SJCRH30 (cell line): ENCODE data around the gene ARRB2. TPM values are rescaled to one million over a fixed set of nuclear protein-coding genes. Genes with fewer than 3 reads are reported as not detected.

Experiments used
- DNase-seq, 2 experiments: peaks; one replicate each; pipeline ENCODE4 v3.0.0-alpha.2; 2015 to 2020
- H3K27ac ChIP-seq: fragments of 250-450 bp; sonication (Bioruptor Pico); 2 replicates; pipeline ENCODE4 v1.5.1; 2020; ENCODE audit warnings: mild to moderate bottlenecking, moderate library complexity
- H3K27me3 ChIP-seq: fragments of 250-450 bp; sonication (Bioruptor Pico); 2 replicates; pipeline ENCODE4 v1.5.1; 2020; ENCODE audit warnings: mild to moderate bottlenecking, moderate library complexity
- H3K36me3 ChIP-seq: fragments of 250-450 bp; sonication (Bioruptor Pico); 2 replicates; pipeline ENCODE4 v1.5.1; 2020; ENCODE audit warnings: mild to moderate bottlenecking, moderate library complexity
- H3K4me1 ChIP-seq: fragments of 250-450 bp; sonication (Bioruptor Pico); 2 replicates; pipeline ENCODE4 v1.5.1; 2020; ENCODE audit warnings: mild to moderate bottlenecking, moderate library complexity
- H3K4me3 ChIP-seq: fragments of 250-450 bp; sonication (Bioruptor Pico); 2 replicates; pipeline ENCODE4 v1.5.1; 2020; ENCODE audit warnings: mild to moderate bottlenecking, moderate library complexity
- H3K9me3 ChIP-seq: fragments of 250-450 bp; sonication (Bioruptor Pico); replicated peaks from 2 replicates; pipeline ENCODE4 v1.5.1; 2020; ENCODE audit warnings: mild to moderate bottlenecking, moderate library complexity
- total RNA-seq: library from RNA; depleted of rRNA; stranded (reverse); fragments of >200 nt; shearing (Covaris generic); gene quantifications from 2 replicates; pipeline ENCODE4 v1.2.3, GENCODE V29; 2014; rRNA removed

The ARRB2 gene
- total RNA-seq: 23.3 and 23.9 TPM in 2 replicates

GRCh38 chr17:4709794-4710692, at the start of gene ARRB2:
TSS of gene ARRB2 (plus strand) at chr17:4710632. CDS start at chr17:4710722, 90 bp downstream.
- H3K4me3 ChIP-seq: peak within 1 kb of the TSS; percentile 70
- no peaks in the 10 kb centered on the region; the same call in 1 of the 2 replicates for H3K4me1 ChIP-seq
- H3K36me3 ChIP-seq: no peaks in the 10 kb centered on the region
- DNase-seq: peak; percentile 97
- no peaks in the 10 kb centered on the region for H3K27me3 ChIP-seq
- no peaks in the 10 kb centered on the region for H3K9me3 ChIP-seq
- H3K27ac ChIP-seq: peak within 1 kb of the TSS; percentile 87

GRCh38 chr17:4663711-4664110, 46.7 kb upstream of the ARRB2 start:
- Histone ChIP-seq H3K27ac (no peak overlapping the region), H3K36me3 (no peaks in the 10 kb centered on the region), H3K4me1 (no peaks in the 10 kb centered on the region), H3K9me3 (no peaks in the 10 kb centered on the region), H3K27me3 (no peaks in the 10 kb centered on the region), H3K4me3 (no peak overlapping the region)
- DNase-seq: no peak

- Histone ChIP-seq H3K4me1 (no peaks in the 10 kb centered on the region), H3K36me3 (no peaks in the 10 kb centered on the region), H3K4me3 (no peak overlapping the region), H3K27me3 (no peaks in the 10 kb centered on the region), H3K9me3 (no peaks in the 10 kb centered on the region), H3K27ac (no peak overlapping the region)
- no peak for DNase-seq
These were observed 46.2 kb upstream of the ARRB2 start for GRCh38 chr17:4664230-4664629.

GRCh38 chr17:4665027-4665426, 45.4 kb upstream of the ARRB2 start:
- no peak for DNase-seq
- Histone ChIP-seq H3K27ac (no peak overlapping the region), H3K27me3 (no peaks in the 10 kb centered on the region), H3K4me3 (no peak overlapping the region), H3K36me3 (no peaks in the 10 kb centered on the region; the same call in 1 of the 2 replicates), H3K4me1 (no peaks in the 10 kb centered on the region), H3K9me3 (no peaks in the 10 kb centered on the region)

GRCh38 chr17:4666296-4666695, 44.1 kb upstream of the ARRB2 start:
- DNase-seq: no peak
- Histone ChIP-seq H3K9me3 (no peaks in the 10 kb centered on the region), H3K4me3 (no peak overlapping the region), H3K4me1 (no peaks in the 10 kb centered on the region), H3K36me3 (peaks cover 4% of the 10 kb centered on the region), H3K27ac (no peak overlapping the region), H3K27me3 (no peaks in the 10 kb centered on the region)

- H3K9me3 ChIP-seq: no peaks in the 10 kb centered on the region
- no peak for DNase-seq
- H3K27ac ChIP-seq: no peak overlapping the region
- no peak overlapping the region for H3K4me3 ChIP-seq
- no peaks in the 10 kb centered on the region for H3K27me3 ChIP-seq
- no peaks in the 10 kb centered on the region for H3K4me1 ChIP-seq
- H3K36me3 ChIP-seq: peaks cover 4% of the 10 kb centered on the region
These were observed 43.3 kb upstream of the ARRB2 start for GRCh38 chr17:4667166-4667565.

- no peak for DNase-seq
- H3K36me3 ChIP-seq: peaks cover 4% of the 10 kb centered on the region
- H3K4me1 ChIP-seq: no peaks in the 10 kb centered on the region
- H3K27me3 ChIP-seq: no peaks in the 10 kb centered on the region
- H3K9me3 ChIP-seq: no peaks in the 10 kb centered on the region
- no peak overlapping the region for H3K27ac ChIP-seq
- H3K4me3 ChIP-seq: no peak overlapping the region
These were observed 38.3 kb upstream of the ARRB2 start for GRCh38 chr17:4672055-4672630.

GRCh38 chr17:4672751-4673150, 37.7 kb upstream of the ARRB2 start:
- no peaks in the 10 kb centered on the region for H3K27me3 ChIP-seq
- H3K9me3 ChIP-seq: no peaks in the 10 kb centered on the region
- no peak for DNase-seq
- H3K4me1 ChIP-seq: no peaks in the 10 kb centered on the region
- no peak overlapping the region for H3K4me3 ChIP-seq
- H3K27ac ChIP-seq: no peak overlapping the region
- peaks cover 4% of the 10 kb centered on the region for H3K36me3 ChIP-seq

GRCh38 chr17:4673169-4673568, 37.3 kb upstream of the ARRB2 start:
- Histone ChIP-seq H3K4me1 (no peaks in the 10 kb centered on the region), H3K27me3 (no peaks in the 10 kb centered on the region), H3K36me3 (peaks cover 4% of the 10 kb centered on the region), H3K9me3 (no peaks in the 10 kb centered on the region), H3K27ac (no peak overlapping the region), H3K4me3 (no peak overlapping the region)
- no peak for DNase-seq

GRCh38 chr17:4673986-4674684, 36.3 kb upstream of the ARRB2 start:
- H3K27me3 ChIP-seq: no peaks in the 10 kb centered on the region
- no peaks in the 10 kb centered on the region for H3K9me3 ChIP-seq
- no peaks in the 10 kb centered on the region for H3K4me1 ChIP-seq
- no peak overlapping the region for H3K4me3 ChIP-seq
- no peak for DNase-seq
- peaks cover 4% of the 10 kb centered on the region for H3K36me3 ChIP-seq
- no peak overlapping the region for H3K27ac ChIP-seq

- H3K27me3 ChIP-seq: no peaks in the 10 kb centered on the region
- DNase-seq: no peak
- peaks cover 4% of the 10 kb centered on the region for H3K36me3 ChIP-seq
- H3K27ac ChIP-seq: no peak overlapping the region
- H3K4me1 ChIP-seq: no peaks in the 10 kb centered on the region
- H3K9me3 ChIP-seq: no peaks in the 10 kb centered on the region
- no peak overlapping the region for H3K4me3 ChIP-seq
These were observed 35.8 kb upstream of the ARRB2 start for GRCh38 chr17:4674685-4674998.

GRCh38 chr17:4675791-4676190, 34.6 kb upstream of the ARRB2 start:
- Histone ChIP-seq H3K4me3 (no peak overlapping the region), H3K27me3 (no peaks in the 10 kb centered on the region), H3K27ac (no peak overlapping the region), H3K4me1 (no peaks in the 10 kb centered on the region), H3K9me3 (no peaks in the 10 kb centered on the region), H3K36me3 (peaks cover 7% of the 10 kb centered on the region)
- no peak for DNase-seq

- no peak overlapping the region for H3K27ac ChIP-seq
- no peaks in the 10 kb centered on the region for H3K9me3 ChIP-seq
- H3K4me1 ChIP-seq: no peaks in the 10 kb centered on the region
- H3K36me3 ChIP-seq: peaks cover 4% of the 10 kb centered on the region; the same call in 1 of the 2 replicates
- H3K27me3 ChIP-seq: no peaks in the 10 kb centered on the region
- DNase-seq: no peak
- H3K4me3 ChIP-seq: no peak overlapping the region
These were observed 33.6 kb upstream of the ARRB2 start for GRCh38 chr17:4676791-4677190.

GRCh38 chr17:4678448-4679026, 31.9 kb upstream of the ARRB2 start:
- Histone ChIP-seq H3K27me3 (no peaks in the 10 kb centered on the region), H3K36me3 (peaks cover 4% of the 10 kb centered on the region; the same call in 1 of the 2 replicates)
- DNase-seq: no peak

GRCh38 chr17:4679658-4680057, 30.8 kb upstream of the ARRB2 start:
- no peak for DNase-seq
- Histone ChIP-seq H3K9me3 (no peaks in the 10 kb centered on the region), H3K4me3 (no peak overlapping the region), H3K36me3 (peaks cover 4% of the 10 kb centered on the region; the same call in 1 of the 2 replicates), H3K4me1 (no peaks in the 10 kb centered on the region), H3K27me3 (no peaks in the 10 kb centered on the region), H3K27ac (no peak overlapping the region)

More at GRCh38 chr17:4678448-4679026, 31.9 kb upstream of the ARRB2 start:
- Histone ChIP-seq H3K27ac (no peak overlapping the region), H3K4me3 (no peak overlapping the region), H3K4me1 (no peaks in the 10 kb centered on the region), H3K9me3 (no peaks in the 10 kb centered on the region)
